Heart right ventricle (tissue), 16 donors: ENCODE measurements around the gene CD274. TPM values are rescaled to one million over a fixed set of nuclear protein-coding genes. Genes with fewer than 3 reads are reported as not detected.

Experiments
- ATAC-seq, 8 donors: fragments of 200-7000 bp; cut with Tn5 transposase; one replicate each; pipeline ENCODE4 v1.9.1; 2020; ENCODE audit warnings: mild to moderate bottlenecking in 8 of 8, moderate library complexity in 8 of 8, moderate number of reproducible peaks in 1 of 8
- DNase-seq, 2 donors: peaks; one replicate each; pipeline ENCODE4 v3.0.0-alpha.2; 2020
- H3K27ac ChIP-seq, 10 donors: fragments of 200-600 bp; sonication (generic) in 2 of 10; one replicate each; pipeline versions ENCODE4 v1.5.0 to v1.8.0; 2020 to 2022; ENCODE audit warnings: mild to moderate bottlenecking in 3 of 10
- H3K27me3 ChIP-seq, 7 donors: fragments of 200-600 bp; one replicate each; pipeline ENCODE4 v1.8.0; 2021 to 2022; ENCODE audit warnings: mild to moderate bottlenecking in 2 of 7
- H3K36me3 ChIP-seq, 9 donors: fragments of 200-600 bp; sonication (generic) in 1 of 9; one replicate each; pipeline versions ENCODE4 v1.5.0 to v1.8.0; 2020 to 2022; ENCODE audit warnings: mild to moderate bottlenecking in 2 of 9
- H3K4me1 ChIP-seq, 9 donors: fragments of 200-600 bp; sonication (generic) in 1 of 9; one replicate each; pipeline versions ENCODE4 v1.5.0 to v1.8.0; 2020 to 2022; ENCODE audit warnings: mild to moderate bottlenecking in 4 of 9
- H3K4me3 ChIP-seq, 10 donors: fragments of 200-600 bp; sonication (generic) in 2 of 10; one replicate each; pipeline versions ENCODE4 v1.5.0 to v1.8.0; 2020 to 2022; ENCODE audit warnings: mild to moderate bottlenecking in 7 of 10, moderate library complexity in 2 of 10
- H3K9me3 ChIP-seq, 11 donors: fragments of 200-600 bp in 10 of 11; sonication (generic) in 2 of 11; one replicate each; pipeline versions ENCODE4 v1.5.0 to v1.8.0; 2013 to 2022; ENCODE audit warnings: mild to moderate bottlenecking in 2 of 11, control low read depth in 1 of 11, moderate library complexity in 1 of 11
- CTCF ChIP-seq, 9 donors: fragments of 200-600 bp; sonication (generic) in 2 of 9; IDR thresholded peaks; one replicate each; pipeline versions ENCODE4 v1.5.0 to v1.8.0; 2021 to 2022; ENCODE audit warnings: antibody characterized with exemption in 9 of 9, mild to moderate bottlenecking in 5 of 9, moderate library complexity in 1 of 9
- WGBS, 2 donors: extraction: QIAGEN DNeasy Blood & Tissue Kit; methylation state at CpG; one replicate each; pipeline ENCODE4 v1.1.7; 2013; ENCODE audit warnings: inconsistent platforms in 1 of 2; 5-methylcytosine and 5-hydroxymethylcytosine counted together
- intact Hi-C, 10 donors: fragments of 100-400 bp; cut with DNase I; formaldehyde crosslinking; loops; one replicate each; pipeline versions ENCODE4 v1.11.1 to v1.14.2; 2022
- polyA plus RNA-seq, 2 donors: library from polyadenylated mRNA; stranded (reverse); fragments of 200-250 nt; gene quantifications; one replicate each; pipeline ENCODE4 v1.2.3, GENCODE V29; 2013
- total RNA-seq, 10 donors: library from RNA; stranded (reverse); fragmentation: NEBNext Ultra II Directional in 3 of 10; extraction: Animal tissue kit (Norgen Biotek cat#: 25700) in 3 of 10; gene quantifications; one replicate each; pipeline versions ENCODE4 v1.2.1 to v1.2.4, GENCODE V29; 2021 to 2023
- donor health status: Arrhythmogenic right ventricular cardiomyopathy.
- donor health status: ischemic (EF 13 %, LVEDD 7.1; RV severe dilation, severe dysfunction).
- donor health status: healthy with polysubstance abuse.
- donor health status: DM: no; HTN: yes; CAD: no.
- donor health status: DM: no; HTN: no; CAD: no.
- donor health status: ischemic (EF 25% LVEDD 6.9; RV normal size, moderate dysfunction).
- donor health status: ischemic (EF 25% LVEDD 5.7; RV mildly dilated, moderate dysfunction).
- donor health status: healthy.
- donor health status: DM: yes; HTN: yes; CAD: no.
- donor health status: Ischemic cardiomyopathy.
- donor health status: ischemic (EF 35%, LVEDD 5.7; RV mildly dilated, moderate dysfunction).
- donor health status: nonischemic (EF 11% LVEDD 7.7; RV severe dilation, severe dysfunction).
- donor health status: DM: yes; HTN: yes; CAD: no.
- donor health status: PGD.
- donor health status: ischemic (EF 29% LVEDD 5.4; RV normal size, mild dysfunction).
- donor health status: nonischemic (EF 23%, LVEDD 6.1; RV moderate dilation, normal function).

The CD274 gene
- total and polyA plus RNA-seq, 12 donors = 4.5 to 44.0 (median 13.5) TPM

GRCh38 chr9:5513966-5514616, 63.7 kb downstream of the CD274 start:
- Histone ChIP-seq H3K4me3 (no peak overlapping the region), H3K4me1 (peaks cover 0 to 82% (median 56%) of the 10 kb centered on the region in 9 donors), H3K9me3 (no peaks in the 10 kb centered on the region), H3K36me3 (no peaks in the 10 kb centered on the region), H3K27ac (peak overlapping the region in 3 of 10 donors; percentile 33 to 59 (median 46)), H3K27me3 (no peaks in the 10 kb centered on the region)
- 89 to 93% methylated on average over 2 of the region's 2 CpGs for WGBS, 2 donors
- intact Hi-C loops = loop anchor here in 2 of 10 donors (10.0 kb wide), 2 partner anchors 59 to 61 kb away; partner anchors contain the start of gene CD274 (in 1 of the 2)
- no peak for TF ChIP-seq CTCF (IDR thresholded peaks at IDR 0.05)
- ATAC-seq = no peak
- DNase-seq = no peak

GRCh38 chr9:5514617-5515260, 64.4 kb downstream of the CD274 start:
- no peaks in the 10 kb centered on the region for H3K36me3 ChIP-seq
- TF ChIP-seq CTCF (IDR thresholded peaks at IDR 0.05) = no peak
- H3K27ac ChIP-seq = no peak overlapping the region
- peaks cover 0 to 78% (median 56%) of the 10 kb centered on the region in 9 donors for H3K4me1 ChIP-seq
- intact Hi-C loops = loop anchor here in 2 of 10 donors (10.0 kb wide), 2 partner anchors 60 kb away; partner anchors contain the start of gene CD274 (in 1 of the 2)
- DNase-seq (no peak), ATAC-seq (no peak)
- 84 to 85% methylated on average over 6 of the region's 6 CpGs for whole genome bisulfite sequencing, 2 donors
- no peaks in the 10 kb centered on the region for H3K9me3 ChIP-seq
- no peak overlapping the region for H3K4me3 ChIP-seq
- H3K27me3 ChIP-seq = no peaks in the 10 kb centered on the region

- intact Hi-C loops = loop anchor here in 2 of 10 donors (10.0 kb wide), 2 partner anchors 60 kb away; partner anchors contain the start of gene CD274 (in 1 of the 2)
- DNase-seq (no peak), ATAC-seq (no peak)
- Histone ChIP-seq H3K27me3 (no peaks in the 10 kb centered on the region), H3K4me1 (peaks cover 0 to 72% (median 52%) of the 10 kb centered on the region in 9 donors), H3K9me3 (no peaks in the 10 kb centered on the region), H3K27ac (no peak overlapping the region), H3K4me3 (no peak overlapping the region), H3K36me3 (no peaks in the 10 kb centered on the region)
- no peak for TF ChIP-seq CTCF (IDR thresholded peaks at IDR 0.05)
- 61 to 63% methylated on average over 4 of the region's 4 CpGs for WGBS, 2 donors
Measured at GRCh38 chr9:5515261-5515650, 64.9 kb downstream of the CD274 start.

- DNase-seq (no peak), ATAC-seq (peak in 1 of 8 donors; percentile 27)
- H3K36me3 ChIP-seq = no peaks in the 10 kb centered on the region
- no peaks in the 10 kb centered on the region for H3K9me3 ChIP-seq
- H3K4me3 ChIP-seq = no peak overlapping the region
- no peaks in the 10 kb centered on the region for H3K27me3 ChIP-seq
- 97 to 98% methylated on average over 10 of the region's 10 CpGs for WGBS, 2 donors
- peaks cover 0 to 62% (median 41%) of the 10 kb centered on the region in 9 donors for H3K4me1 ChIP-seq
- no peak for TF ChIP-seq CTCF (IDR thresholded peaks at IDR 0.05)
- H3K27ac ChIP-seq = no peak overlapping the region
- intact Hi-C loops = loop anchor here in 2 of 10 donors (10.0 kb wide), 2 partner anchors 58 to 62 kb away; partner anchors contain the start of gene CD274 (in 1 of the 2)
Measured at GRCh38 chr9:5516453-5517220, 66.3 kb downstream of the CD274 start.
